ENCODE data around the gene HHLA2. TPM values are rescaled to one million over a fixed set of nuclear protein-coding genes. Genes with fewer than 3 reads are reported as not detected.

HHLA2 gene
- total RNA-seq, 2 experiments from 2014 or later: 1.1 to 1.3 TPM

DNA sequence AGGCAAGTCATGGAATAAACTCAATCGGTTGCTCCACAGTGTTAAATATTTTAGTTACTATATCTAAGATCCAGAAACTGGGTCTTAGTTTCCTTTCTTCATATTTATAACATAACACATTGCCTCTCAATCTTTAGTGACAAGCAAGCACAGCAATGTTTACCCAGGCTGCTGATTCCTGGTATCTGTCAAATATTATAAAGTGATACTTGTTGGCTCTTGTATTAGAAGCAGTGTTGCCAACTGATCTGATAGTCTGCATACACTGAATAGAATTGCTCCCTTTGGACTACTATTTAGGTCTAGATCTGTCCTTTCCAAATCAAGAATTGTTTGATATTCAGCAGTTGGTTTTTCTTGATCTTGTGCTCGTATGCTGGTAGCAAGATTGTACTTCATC lies 7.2 kb upstream of the HHLA2 start:
- H3K27me3 Mint-ChIP-seq: no peaks in the 10 kb centered on the region
- no peak overlapping the region for H3K27ac Mint-ChIP-seq
- H3K36me3 Mint-ChIP-seq: peaks cover 21% of the 10 kb centered on the region
- H3K4me3 Mint-ChIP-seq: no peak overlapping the region
- H3K4me1 Mint-ChIP-seq: peaks cover 54% of the 10 kb centered on the region
- DNase-seq: no peak
- peaks cover 29% of the 10 kb centered on the region for H3K9me3 Mint-ChIP-seq

GRCh38 chr3:108292450-108292849 lies 3.9 kb upstream of the HHLA2 start:
- DNase-seq: no peak

GRCh38 chr3:108292905-108293328 lies 3.4 kb upstream of the HHLA2 start:
- no peak for DNase-seq
- peaks cover 51% of the 10 kb centered on the region for H3K4me1 Mint-ChIP-seq
- H3K27ac Mint-ChIP-seq: peak overlapping the region; percentile 90
- H3K27me3 Mint-ChIP-seq: no peaks in the 10 kb centered on the region
- peak overlapping the region; percentile 23 for H3K4me3 Mint-ChIP-seq
- H3K9me3 Mint-ChIP-seq: peaks cover 21% of the 10 kb centered on the region
- H3K36me3 Mint-ChIP-seq: peaks cover 12% of the 10 kb centered on the region

More at GRCh38 chr3:108292450-108292849, 3.9 kb upstream of the HHLA2 start:
- H3K27me3 Mint-ChIP-seq: no peaks in the 10 kb centered on the region
- H3K36me3 Mint-ChIP-seq: peaks cover 12% of the 10 kb centered on the region
- peaks cover 55% of the 10 kb centered on the region for H3K4me1 Mint-ChIP-seq
- H3K4me3 Mint-ChIP-seq: peak overlapping the region; percentile 1
- H3K9me3 Mint-ChIP-seq: peaks cover 21% of the 10 kb centered on the region
- peak overlapping the region; percentile 90 for H3K27ac Mint-ChIP-seq

DNA sequence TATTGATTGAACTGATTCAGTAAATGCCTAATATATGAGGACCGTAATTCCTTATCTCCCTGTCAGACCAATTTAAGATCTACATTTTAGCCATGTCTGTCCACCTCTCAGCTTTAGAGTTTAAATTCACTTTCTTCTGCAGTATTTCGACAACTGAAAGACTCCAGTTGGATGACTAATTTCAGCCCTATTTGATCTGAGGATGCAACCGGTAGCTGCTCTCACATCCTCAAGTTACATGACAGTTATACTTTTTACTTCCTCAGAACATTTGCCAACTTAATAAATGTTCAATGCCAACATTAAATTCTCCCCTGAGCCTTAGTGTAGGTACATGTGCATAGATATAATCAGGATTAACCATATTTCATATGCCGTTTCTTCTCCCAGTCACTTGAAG lies 2.5 kb upstream of the HHLA2 start:
- H3K27ac Mint-ChIP-seq: peak overlapping the region; percentile 90
- no peaks in the 10 kb centered on the region for H3K27me3 Mint-ChIP-seq
- H3K36me3 Mint-ChIP-seq: peaks cover 12% of the 10 kb centered on the region
- no peak for DNase-seq
- peak overlapping the region; percentile 33 for H3K4me3 Mint-ChIP-seq
- H3K9me3 Mint-ChIP-seq: peaks cover 21% of the 10 kb centered on the region
- H3K4me1 Mint-ChIP-seq: peaks cover 51% of the 10 kb centered on the region

DNA sequence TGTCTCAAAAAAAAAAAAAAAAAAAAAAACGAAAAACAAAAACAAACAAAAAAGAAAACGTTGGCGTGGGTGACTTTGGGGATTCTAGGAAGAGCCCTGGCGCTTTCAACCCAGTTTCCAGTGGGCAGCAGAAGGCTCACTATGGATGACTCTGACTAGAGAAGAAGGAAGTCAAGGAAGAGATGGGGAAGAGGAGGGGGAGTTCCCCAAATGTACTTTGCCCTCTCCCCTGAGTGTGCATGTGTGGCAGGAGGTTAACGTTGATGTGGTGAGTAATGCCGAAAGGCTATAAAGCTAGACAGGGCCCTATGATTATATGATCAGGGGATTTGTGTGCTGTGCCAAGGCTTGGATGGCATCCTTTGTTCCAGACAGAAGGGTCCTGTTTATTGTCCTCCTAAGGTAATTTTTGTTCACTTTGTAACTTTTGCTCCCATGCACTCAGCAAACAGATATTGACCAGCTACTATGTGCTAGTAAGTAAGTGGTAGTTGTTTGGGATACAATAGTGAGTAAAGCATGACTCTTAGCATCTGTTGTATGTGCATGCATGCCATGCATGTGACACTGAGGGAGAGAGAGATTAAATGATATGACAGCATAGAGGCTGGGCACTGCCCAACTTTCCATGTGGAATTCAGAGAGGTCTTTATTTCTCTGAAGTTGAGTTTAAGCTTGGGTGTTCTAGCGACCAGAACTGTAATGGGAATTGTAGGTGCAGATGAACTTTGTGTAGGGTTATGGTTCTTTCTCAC lies 750 bp upstream of the HHLA2 start:
- Mint-ChIP-seq H3K27me3 (no peaks in the 10 kb centered on the region), H3K27ac (peak overlapping the region; percentile 73), H3K4me1 (peaks cover 64% of the 10 kb centered on the region), H3K36me3 (peaks cover 9% of the 10 kb centered on the region), H3K4me3 (no peak overlapping the region), H3K9me3 (peaks cover 18% of the 10 kb centered on the region)
- DNase-seq: no peak

DNA sequence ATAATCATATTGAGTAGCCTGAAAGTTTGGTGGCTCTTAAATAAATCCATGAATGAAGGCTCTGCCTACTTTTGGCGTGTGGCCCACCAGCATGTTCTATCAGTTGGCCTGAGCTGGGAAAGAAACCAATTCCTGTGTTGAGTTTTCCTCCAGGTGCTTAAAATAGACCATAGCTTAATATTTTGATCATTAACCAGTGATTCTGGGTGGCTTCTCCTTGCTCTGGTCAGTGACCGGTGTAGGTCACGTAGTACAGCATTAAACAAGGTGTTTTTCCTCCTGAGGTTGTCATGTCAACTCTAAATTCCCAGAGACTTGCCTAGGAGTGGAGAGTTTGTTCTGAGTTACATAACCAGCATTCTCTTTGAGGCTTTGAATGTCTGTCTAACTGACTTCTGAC lies 1.3 kb downstream of the HHLA2 start:
- Mint-ChIP-seq H3K9me3 (no peaks in the 10 kb centered on the region), H3K27ac (no peak overlapping the region), H3K4me1 (peaks cover 69% of the 10 kb centered on the region), H3K27me3 (no peaks in the 10 kb centered on the region), H3K36me3 (no peaks in the 10 kb centered on the region), H3K4me3 (no peak overlapping the region)
- no peak for DNase-seq

GRCh38 chr3:108298056-108298455 lies 1.7 kb downstream of the HHLA2 start:
- Mint-ChIP-seq H3K4me3 (no peak overlapping the region), H3K36me3 (no peaks in the 10 kb centered on the region), H3K4me1 (peaks cover 68% of the 10 kb centered on the region), H3K9me3 (no peaks in the 10 kb centered on the region), H3K27ac (no peak overlapping the region), H3K27me3 (no peaks in the 10 kb centered on the region)
- no peak for DNase-seq

- Mint-ChIP-seq H3K4me3 (no peak overlapping the region), H3K27me3 (no peaks in the 10 kb centered on the region), H3K27ac (peak overlapping the region; percentile 62), H3K4me1 (peaks cover 58% of the 10 kb centered on the region), H3K36me3 (no peaks in the 10 kb centered on the region), H3K9me3 (no peaks in the 10 kb centered on the region)
- peak; percentile 22 for DNase-seq
These were observed 3.9 kb downstream of the HHLA2 start for GRCh38 chr3:108300103-108300849.

DNA sequence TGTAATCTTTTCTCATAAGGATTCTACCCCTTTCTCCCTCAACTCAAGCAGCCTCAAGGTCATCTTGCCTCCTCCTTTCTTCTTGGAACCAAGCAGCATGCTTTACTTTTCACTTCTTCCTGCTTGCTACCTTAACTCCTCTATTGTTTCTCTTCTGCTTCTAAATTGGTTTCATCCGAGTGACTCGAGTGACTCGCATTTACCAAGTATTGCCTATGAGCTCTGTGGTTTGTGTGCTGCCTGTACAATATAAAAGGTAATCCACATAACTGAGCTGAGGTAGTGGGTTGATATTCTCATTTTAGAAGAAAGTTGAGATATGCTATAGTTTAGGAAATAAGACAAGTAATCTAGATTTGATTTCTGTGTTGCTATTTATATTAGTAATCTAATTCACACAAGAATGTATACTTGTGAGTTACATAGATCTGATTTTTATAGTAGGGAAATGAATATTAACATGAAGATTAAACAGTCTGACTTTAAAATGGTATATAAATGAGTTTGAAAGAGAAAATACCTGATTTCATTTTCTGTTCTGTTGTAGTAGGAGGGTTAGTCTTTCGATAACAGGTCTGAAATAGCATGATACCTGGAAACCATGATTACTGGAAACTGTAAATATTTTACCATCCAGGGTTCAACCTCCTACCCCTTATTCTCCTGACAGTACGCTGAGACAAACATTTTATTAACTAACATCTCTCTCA lies 5.5 kb downstream of the HHLA2 start:
- Mint-ChIP-seq H3K27ac (peak overlapping the region; percentile 96), H3K4me3 (peak overlapping the region; percentile 62), H3K9me3 (no peaks in the 10 kb centered on the region), H3K27me3 (no peaks in the 10 kb centered on the region), H3K4me1 (peaks cover 48% of the 10 kb centered on the region), H3K36me3 (no peaks in the 10 kb centered on the region)
- DNase-seq: peak; percentile 27

DNA sequence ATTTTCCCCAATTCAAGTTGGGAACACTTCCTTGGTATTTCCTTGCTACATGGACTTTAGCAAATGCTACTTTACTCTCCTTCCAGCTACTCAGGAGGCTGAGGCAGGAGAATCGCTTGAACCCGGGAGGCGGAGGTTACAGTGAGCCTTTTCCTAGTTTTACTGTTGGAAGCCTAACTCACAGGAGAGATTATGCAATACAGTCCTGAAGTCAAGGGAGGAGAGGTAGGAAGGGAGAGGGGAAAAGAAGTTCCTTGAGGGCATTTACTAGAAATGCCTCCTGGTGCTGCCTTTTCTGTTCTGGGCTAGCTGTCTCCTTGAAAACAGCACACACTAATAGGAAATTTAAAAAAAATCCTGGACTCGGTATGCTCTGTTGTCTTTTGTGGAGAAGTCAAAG lies 6.2 kb downstream of the HHLA2 start:
- peak overlapping the region; percentile 96 for H3K27ac Mint-ChIP-seq

DNA sequence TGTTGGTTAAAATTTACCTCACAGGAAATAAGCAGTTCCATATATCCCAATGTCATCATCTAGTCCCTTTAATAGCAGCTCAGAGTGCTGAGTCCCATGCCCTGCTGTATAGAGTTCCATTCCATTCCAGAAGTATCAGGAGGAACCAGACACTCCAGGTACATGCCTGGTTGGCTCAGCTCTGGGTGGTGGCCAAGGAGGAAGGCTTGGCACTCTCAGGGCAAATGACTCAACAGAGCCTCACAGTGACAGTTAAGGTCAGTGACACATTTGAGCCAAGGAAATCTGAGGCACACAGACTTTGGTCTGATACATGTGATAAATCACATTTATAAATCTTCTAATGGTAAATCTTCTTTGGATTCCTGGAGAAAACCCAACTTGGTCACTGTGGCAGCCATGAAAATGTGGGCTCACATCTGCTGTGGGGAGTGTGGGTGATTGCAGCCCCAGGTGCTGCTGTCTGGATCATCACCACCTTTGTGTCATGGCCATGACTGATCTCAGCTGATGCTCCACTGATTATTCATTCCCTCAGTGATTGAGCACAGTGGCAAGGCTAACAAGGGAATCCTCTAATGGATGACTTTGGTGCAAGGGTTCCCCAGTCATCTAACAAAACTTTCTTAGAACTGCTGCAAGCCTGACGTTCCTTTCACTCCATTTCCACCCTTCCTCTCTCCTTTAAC lies 9.3 kb downstream of the HHLA2 start:
- Mint-ChIP-seq H3K36me3 (peaks cover 6% of the 10 kb centered on the region), H3K4me3 (no peak overlapping the region), H3K27ac (no peak overlapping the region), H3K4me1 (peaks cover 35% of the 10 kb centered on the region), H3K27me3 (no peaks in the 10 kb centered on the region), H3K9me3 (peaks cover 3% of the 10 kb centered on the region)
- DNase-seq: no peak

More for the DNA sequence above, 6.2 kb downstream of the HHLA2 start:
- no peaks in the 10 kb centered on the region for H3K9me3 Mint-ChIP-seq
- H3K36me3 Mint-ChIP-seq: no peaks in the 10 kb centered on the region
- H3K4me1 Mint-ChIP-seq: peaks cover 48% of the 10 kb centered on the region
- no peak for DNase-seq
- H3K4me3 Mint-ChIP-seq: peak overlapping the region; percentile 62
- no peaks in the 10 kb centered on the region for H3K27me3 Mint-ChIP-seq

DNA sequence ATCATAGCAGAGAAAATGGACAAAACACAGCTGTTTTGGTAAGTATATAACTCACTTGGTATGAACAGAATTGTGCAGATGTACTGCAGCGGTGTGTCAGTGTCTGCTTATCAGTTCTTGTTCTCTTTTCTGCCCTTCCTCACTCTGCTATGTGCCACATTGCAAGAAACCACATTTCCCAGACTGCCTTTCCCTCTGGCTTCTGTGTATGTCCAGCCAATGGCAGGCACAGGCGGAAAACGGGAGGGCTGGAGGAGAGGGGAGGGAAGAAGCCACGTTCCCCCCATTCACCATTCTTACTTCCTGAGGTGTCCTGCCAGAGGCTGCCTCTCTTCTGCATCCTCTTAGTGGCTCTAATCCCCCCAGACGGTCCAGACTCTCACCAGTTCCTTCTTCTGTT lies 15.4 kb downstream of the HHLA2 start:
- Mint-ChIP-seq H3K27ac (no peak overlapping the region), H3K4me3 (no peak overlapping the region), H3K36me3 (peaks cover 6% of the 10 kb centered on the region), H3K9me3 (peaks cover 3% of the 10 kb centered on the region), H3K4me1 (no peaks in the 10 kb centered on the region), H3K27me3 (peaks cover 11% of the 10 kb centered on the region)
- no peak for DNase-seq

DNA sequence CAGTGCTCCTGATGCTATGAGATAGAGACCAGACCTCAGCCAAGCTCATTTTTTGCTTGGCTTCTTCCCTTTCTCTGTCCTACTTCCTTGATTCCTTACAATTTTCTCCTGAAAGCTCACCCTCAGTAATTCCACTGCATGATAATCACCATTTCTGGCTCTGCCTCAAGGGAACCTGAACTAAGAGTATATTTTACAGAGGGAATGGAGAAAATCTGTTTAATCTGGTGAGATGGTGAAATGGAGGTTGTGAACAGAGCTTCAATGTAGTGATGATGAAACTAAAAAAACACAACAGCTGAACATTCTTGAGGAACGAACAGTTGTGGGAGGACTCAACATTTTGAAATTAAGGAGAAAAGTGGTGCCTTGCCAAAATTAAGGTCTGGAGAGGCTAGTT lies 16.3 kb downstream of the HHLA2 start:
- no peak for DNase-seq
- no peaks in the 10 kb centered on the region for H3K4me1 Mint-ChIP-seq
- H3K27ac Mint-ChIP-seq: no peak overlapping the region
- no peak overlapping the region for H3K4me3 Mint-ChIP-seq
- peaks cover 6% of the 10 kb centered on the region for H3K36me3 Mint-ChIP-seq
- H3K9me3 Mint-ChIP-seq: peaks cover 3% of the 10 kb centered on the region
- H3K27me3 Mint-ChIP-seq: peaks cover 11% of the 10 kb centered on the region

GRCh38 chr3:108315767-108316301 lies 19.5 kb downstream of the HHLA2 start:
- H3K36me3 Mint-ChIP-seq: no peaks in the 10 kb centered on the region
- no peak overlapping the region for H3K27ac Mint-ChIP-seq
- peaks cover 11% of the 10 kb centered on the region for H3K27me3 Mint-ChIP-seq
- no peak for DNase-seq
- H3K9me3 Mint-ChIP-seq: no peaks in the 10 kb centered on the region
- H3K4me3 Mint-ChIP-seq: no peak overlapping the region
- peaks cover 6% of the 10 kb centered on the region for H3K4me1 Mint-ChIP-seq
